Subcutaneous adipose tissue (tissue), 4 donors: ENCODE results near the gene SEMA3F. TPM values are rescaled to one million over a fixed set of nuclear protein-coding genes. Genes with fewer than 3 reads are reported as not detected.

ENCODE experiments used
- total RNA-seq, 4 donors: library from RNA; depleted of rRNA; stranded (reverse); fragments of >200 nt; gene quantifications; one replicate each; pipeline ENCODE4 v1.1.0, GENCODE V29; 2016
- TF ChIP-seq, protein P1 (sequence below): fragments of 450-650 bp; IDR thresholded peaks from one replicate; pipeline ENCODE4 v1.5.1; 2016; ENCODE audit warnings: low read depth, mild to moderate bottlenecking, control low read depth, antibody characterized with exemption, moderate library complexity

The SEMA3F gene
- total RNA-seq, 4 donors from 2014 or later = 4.6 to 32.8 (median 11.5) TPM

DNA sequence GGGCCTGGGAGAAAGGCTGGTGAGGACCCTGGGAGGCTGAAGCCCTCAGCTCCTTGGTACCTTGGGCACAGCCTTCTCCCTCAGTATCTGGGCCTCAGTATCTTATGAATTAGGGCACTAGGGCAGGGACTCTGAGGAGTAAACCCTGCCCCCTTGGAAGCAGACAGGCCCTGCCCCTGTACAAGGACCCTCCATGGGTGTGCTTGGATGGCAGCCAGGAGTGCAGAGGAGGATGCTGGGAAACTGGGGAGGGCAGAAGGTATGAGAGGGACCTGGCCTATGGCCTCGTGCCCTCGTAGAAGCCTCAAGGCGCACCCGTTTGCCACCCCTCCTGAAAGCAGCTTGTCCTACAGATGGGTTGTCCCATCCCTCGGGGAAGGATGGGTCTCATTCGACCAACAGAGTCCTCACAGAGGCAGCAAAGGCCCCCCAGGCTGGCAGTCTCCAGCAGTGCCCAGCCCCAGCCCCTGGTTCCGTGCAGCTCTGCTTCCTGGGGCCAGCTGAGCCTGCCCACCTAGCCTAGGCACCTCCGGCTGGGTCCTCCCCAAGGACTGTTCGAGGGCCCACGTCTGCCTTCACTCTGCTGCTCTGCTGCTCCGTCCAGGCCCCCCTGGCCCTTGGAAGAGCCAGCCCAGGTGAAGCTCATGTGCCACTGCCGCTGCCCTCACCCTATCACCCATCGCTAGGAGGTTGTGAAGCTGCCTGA, 15.3 kb upstream of the SEMA3F start:
- TF ChIP-seq, protein P1, sequence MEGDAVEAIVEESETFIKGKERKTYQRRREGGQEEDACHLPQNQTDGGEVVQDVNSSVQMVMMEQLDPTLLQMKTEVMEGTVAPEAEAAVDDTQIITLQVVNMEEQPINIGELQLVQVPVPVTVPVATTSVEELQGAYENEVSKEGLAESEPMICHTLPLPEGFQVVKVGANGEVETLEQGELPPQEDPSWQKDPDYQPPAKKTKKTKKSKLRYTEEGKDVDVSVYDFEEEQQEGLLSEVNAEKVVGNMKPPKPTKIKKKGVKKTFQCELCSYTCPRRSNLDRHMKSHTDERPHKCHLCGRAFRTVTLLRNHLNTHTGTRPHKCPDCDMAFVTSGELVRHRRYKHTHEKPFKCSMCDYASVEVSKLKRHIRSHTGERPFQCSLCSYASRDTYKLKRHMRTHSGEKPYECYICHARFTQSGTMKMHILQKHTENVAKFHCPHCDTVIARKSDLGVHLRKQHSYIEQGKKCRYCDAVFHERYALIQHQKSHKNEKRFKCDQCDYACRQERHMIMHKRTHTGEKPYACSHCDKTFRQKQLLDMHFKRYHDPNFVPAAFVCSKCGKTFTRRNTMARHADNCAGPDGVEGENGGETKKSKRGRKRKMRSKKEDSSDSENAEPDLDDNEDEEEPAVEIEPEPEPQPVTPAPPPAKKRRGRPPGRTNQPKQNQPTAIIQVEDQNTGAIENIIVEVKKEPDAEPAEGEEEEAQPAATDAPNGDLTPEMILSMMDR = no peak

DNA sequence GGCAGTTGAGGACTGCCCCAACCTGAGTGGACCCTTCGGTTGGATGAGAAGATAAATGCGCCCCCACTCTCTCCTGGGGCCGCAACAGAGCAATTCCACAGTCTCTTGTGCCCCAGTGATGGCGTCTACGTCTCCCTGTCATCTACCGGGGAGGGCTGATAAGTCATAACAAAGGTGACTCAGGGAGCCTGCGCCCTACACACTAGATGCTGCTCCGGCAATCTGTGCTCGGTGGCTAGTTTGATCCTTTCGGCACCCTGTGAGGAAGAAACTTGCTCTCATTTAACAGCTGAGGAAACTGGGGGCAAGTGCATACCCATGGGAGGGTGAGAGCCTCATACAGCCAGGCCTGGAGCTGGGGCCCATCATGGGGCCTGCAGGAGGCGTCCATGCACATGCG, 14.1 kb upstream of the SEMA3F start:
- TF ChIP-seq, protein P1 = no peak

DNA sequence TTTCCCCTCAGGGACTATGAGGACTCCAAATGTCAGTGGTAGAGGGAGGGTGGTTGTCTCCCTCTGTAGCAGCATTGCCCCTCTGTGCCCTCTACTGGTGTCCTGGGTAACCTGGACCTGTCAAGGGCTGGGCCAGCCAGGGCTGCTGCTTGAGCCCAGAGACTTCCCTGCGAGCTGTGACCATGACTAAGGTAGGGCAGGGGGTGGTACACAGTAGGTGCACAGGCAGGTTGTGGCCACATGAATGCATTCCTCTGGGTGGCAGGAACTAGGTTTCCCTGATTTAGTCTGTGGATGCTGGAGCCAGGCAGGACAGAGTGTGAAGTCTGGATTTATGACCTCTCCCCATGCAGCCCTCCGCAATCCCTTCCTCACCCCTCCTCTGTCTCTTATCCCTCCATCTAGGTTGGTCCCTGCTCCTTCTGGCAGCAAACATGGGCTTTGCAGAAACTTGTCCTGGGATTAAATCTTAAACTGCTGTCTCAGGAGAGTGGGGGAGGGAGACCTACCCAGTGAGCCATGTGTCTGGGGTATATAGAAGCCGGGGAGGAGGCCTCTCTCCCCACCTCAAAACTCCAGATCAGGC, 8.7 kb upstream of the SEMA3F start:
- TF ChIP-seq, protein P1 = no peak

DNA sequence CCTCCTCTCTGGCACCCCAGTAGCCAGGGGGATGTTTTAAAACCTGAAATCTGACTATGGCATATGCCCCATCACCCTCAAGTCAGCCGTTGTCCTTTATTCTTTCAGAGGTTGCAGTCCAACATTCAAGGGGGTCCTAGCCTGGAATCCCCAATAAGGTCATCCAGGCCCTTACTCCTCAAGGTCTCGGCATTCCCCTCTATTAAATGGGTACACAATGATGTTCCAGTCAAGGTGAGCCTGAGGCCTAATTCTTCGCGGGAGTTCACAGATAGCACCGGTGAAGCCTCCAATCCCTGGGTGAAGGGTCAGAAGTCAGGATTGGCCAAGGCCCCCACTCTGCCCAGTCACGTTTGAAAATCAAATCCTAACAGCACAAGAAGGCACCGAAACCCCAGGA, 8.1 kb upstream of the SEMA3F start:
- TF ChIP-seq, protein P1 = no peak

DNA sequence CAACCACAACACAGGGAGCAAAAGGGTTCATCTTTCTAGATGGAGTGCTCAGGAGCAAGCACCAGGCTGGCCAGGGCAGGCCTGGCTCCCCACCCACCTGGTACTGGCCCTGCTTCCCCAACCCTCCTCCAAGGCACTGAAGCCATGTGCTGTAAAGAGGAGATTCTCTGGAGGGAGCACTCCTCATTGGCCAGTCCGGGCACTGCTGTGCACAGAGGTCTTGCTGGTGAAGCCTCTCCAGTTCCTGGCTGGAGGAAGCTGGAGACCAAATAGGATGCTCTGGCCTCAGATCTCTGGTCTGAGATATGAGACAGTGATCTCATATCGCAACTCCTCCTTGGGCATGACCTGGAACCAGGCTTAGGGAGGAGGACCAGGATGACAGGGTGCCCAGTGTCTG, 7.7 kb upstream of the SEMA3F start:
- TF ChIP-seq, protein P1 = no peak

DNA sequence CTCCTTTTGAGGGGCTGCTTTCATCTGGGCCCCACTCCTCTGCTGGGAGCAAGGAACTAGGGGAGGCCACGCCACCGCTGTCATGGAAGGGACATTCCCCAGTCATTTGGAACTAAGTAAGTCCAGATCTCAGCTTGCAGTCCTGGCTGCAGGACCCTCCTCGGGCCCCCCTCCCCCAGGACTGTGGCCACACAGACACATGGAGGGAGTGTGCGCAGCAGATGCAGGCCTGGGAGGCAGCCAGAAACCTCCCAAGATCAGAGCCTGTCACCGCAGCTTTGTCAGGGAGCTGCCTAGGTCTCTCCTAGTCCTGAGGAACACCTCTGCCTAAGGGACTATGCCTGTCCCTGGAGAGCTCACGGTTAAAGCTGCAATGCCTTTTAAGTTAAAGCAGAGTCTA, 7.3 kb upstream of the SEMA3F start:
- TF ChIP-seq, protein P1 = no peak

DNA sequence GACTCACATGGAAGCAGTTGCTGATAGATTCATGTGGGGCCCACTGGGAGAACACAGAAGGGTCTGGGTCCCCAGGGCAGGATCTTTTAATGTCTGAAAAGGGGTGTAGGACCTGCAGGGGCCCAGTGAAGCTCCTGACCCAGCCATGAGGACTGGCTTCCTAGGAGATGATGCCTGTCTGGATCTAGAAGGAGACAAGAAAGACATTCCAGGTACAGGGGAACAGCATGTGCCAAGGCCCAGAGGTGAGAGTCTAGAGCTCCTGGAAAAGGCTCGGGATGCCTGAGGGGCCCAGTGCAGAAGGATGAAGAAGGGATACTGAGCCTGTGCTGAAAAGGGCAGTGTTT, 4.7 kb upstream of the SEMA3F start:
- TF ChIP-seq, protein P1 = no peak
